HEK293 (cell line): ENCODE measurements around the gene FNDC3A.

Source experiments
- ZNF280D ChIP-seq: fragments of 450-650 bp; formaldehyde crosslinking; IDR thresholded peaks from 2 replicates; pipeline ENCODE4 v1.5.1; 2016; ENCODE audit warnings: missing biosample characterization, missing genetic modification characterization
- ZNF558 ChIP-seq: fragments of 450-650 bp; formaldehyde crosslinking; IDR thresholded peaks from 2 replicates; pipeline ENCODE4 v1.5.1; 2016; ENCODE audit warnings: missing biosample characterization, missing genetic modification characterization
- ZNF600 ChIP-seq: fragments of 450-650 bp; formaldehyde crosslinking; IDR thresholded peaks from 2 replicates; pipeline ENCODE4 v1.5.1; 2016; ENCODE audit warnings: missing biosample characterization, missing genetic modification characterization
- ZNF639 ChIP-seq: fragments of 450-650 bp; formaldehyde crosslinking; IDR thresholded peaks from 2 replicates; pipeline ENCODE4 v1.5.1; 2016; ENCODE audit warnings: missing biosample characterization, missing genetic modification characterization
- ZNF76 ChIP-seq: fragments of 450-650 bp; formaldehyde crosslinking; IDR thresholded peaks from 2 replicates; pipeline ENCODE4; 2016; ENCODE audit warnings: low read depth, missing biosample characterization, missing genetic modification characterization, borderline replicate concordance
- ZSCAN16 ChIP-seq: fragments of 450-650 bp; formaldehyde crosslinking; IDR thresholded peaks from 2 replicates; pipeline ENCODE4 v1.5.1; 2016; ENCODE audit warnings: missing biosample characterization, missing genetic modification characterization
- TF ChIP-seq, protein P1 (sequence below): fragments of 450-650 bp; formaldehyde crosslinking; IDR thresholded peaks from 2 replicates; pipeline ENCODE4 v1.5.1; 2016; ENCODE audit warnings: missing biosample characterization, missing genetic modification characterization
- TF ChIP-seq, protein P2 (sequence below): fragments of 450-650 bp; formaldehyde crosslinking; IDR thresholded peaks from 2 replicates; pipeline ENCODE4 v1.5.1; 2016; ENCODE audit warnings: missing biosample characterization, missing genetic modification characterization

DNA sequence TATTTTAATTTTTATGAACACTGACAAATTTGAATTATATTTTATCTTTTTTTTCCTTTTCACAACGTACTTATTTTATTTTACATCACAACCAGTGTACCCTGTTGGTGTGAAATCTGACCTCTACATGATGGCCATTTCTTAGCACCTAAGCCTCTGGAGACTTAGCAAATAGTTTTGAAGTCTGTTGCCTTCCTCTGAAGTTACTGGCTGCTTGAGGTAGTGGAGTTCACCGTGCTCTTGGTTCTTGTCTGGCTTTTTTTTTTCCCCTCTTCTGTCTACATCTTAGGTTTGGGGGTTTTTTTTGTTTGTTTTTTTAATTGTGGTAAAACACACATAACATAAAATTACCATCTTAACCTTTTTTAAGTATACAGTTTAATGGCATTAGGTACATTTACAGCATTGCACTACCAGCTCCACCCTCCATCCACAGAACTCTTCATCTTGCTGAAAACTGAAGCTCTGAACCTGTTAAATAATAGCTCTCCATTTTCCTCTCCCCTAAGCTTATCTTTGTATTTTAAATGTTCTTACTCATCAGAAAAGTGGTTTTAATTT lies 150.3 kb downstream of the FNDC3A start:
- TF ChIP-seq ZSCAN16 = no peak
- TF ChIP-seq ZNF600 (tag by site-specific recombination) = no peak
- TF ChIP-seq ZNF76 (tag by site-specific recombination) = no peak
- no peak for TF ChIP-seq ZNF280D (tag by site-specific recombination)
- TF ChIP-seq ZNF639 (tag by site-specific recombination) = no peak
- TF ChIP-seq, protein P1, sequence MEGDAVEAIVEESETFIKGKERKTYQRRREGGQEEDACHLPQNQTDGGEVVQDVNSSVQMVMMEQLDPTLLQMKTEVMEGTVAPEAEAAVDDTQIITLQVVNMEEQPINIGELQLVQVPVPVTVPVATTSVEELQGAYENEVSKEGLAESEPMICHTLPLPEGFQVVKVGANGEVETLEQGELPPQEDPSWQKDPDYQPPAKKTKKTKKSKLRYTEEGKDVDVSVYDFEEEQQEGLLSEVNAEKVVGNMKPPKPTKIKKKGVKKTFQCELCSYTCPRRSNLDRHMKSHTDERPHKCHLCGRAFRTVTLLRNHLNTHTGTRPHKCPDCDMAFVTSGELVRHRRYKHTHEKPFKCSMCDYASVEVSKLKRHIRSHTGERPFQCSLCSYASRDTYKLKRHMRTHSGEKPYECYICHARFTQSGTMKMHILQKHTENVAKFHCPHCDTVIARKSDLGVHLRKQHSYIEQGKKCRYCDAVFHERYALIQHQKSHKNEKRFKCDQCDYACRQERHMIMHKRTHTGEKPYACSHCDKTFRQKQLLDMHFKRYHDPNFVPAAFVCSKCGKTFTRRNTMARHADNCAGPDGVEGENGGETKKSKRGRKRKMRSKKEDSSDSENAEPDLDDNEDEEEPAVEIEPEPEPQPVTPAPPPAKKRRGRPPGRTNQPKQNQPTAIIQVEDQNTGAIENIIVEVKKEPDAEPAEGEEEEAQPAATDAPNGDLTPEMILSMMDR (tag by site-specific recombination) = no peak
- no peak for TF ChIP-seq ZNF558
- TF ChIP-seq, protein P2, sequence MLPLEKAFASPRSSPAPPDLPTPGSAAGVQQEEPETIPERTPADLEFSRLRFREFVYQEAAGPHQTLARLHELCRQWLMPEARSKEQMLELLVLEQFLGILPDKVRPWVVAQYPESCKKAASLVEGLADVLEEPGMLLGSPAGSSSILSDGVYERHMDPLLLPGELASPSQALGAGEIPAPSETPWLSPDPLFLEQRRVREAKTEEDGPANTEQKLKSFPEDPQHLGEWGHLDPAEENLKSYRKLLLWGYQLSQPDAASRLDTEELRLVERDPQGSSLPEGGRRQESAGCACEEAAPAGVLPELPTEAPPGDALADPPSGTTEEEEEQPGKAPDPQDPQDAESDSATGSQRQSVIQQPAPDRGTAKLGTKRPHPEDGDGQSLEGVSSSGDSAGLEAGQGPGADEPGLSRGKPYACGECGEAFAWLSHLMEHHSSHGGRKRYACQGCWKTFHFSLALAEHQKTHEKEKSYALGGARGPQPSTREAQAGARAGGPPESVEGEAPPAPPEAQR (tag by site-specific recombination) = no peak
